Subcutaneous adipose tissue (tissue), 4 donors: ENCODE data around the gene MUSTN1. TPM values are rescaled to one million over a fixed set of nuclear protein-coding genes. Genes with fewer than 3 reads are reported as not detected.

ENCODE experiments used
- total RNA-seq, 4 donors: library from RNA; depleted of rRNA; stranded (reverse); fragments of >200 nt; gene quantifications; one replicate each; pipeline ENCODE4 v1.1.0, GENCODE V29; 2016
- TF ChIP-seq, protein P1 (sequence below): fragments of 450-650 bp; IDR thresholded peaks from one replicate; pipeline ENCODE4 v1.5.1; 2016; ENCODE audit warnings: low read depth, mild to moderate bottlenecking, control low read depth, antibody characterized with exemption, moderate library complexity

The MUSTN1 gene
- total RNA-seq, 4 donors from 2014 or later: 1.3 to 13.0 (median 6.8) TPM

GRCh38 chr3:52835766-52836470, 1.1 kb upstream of the MUSTN1 start:
- TF ChIP-seq, protein P1, sequence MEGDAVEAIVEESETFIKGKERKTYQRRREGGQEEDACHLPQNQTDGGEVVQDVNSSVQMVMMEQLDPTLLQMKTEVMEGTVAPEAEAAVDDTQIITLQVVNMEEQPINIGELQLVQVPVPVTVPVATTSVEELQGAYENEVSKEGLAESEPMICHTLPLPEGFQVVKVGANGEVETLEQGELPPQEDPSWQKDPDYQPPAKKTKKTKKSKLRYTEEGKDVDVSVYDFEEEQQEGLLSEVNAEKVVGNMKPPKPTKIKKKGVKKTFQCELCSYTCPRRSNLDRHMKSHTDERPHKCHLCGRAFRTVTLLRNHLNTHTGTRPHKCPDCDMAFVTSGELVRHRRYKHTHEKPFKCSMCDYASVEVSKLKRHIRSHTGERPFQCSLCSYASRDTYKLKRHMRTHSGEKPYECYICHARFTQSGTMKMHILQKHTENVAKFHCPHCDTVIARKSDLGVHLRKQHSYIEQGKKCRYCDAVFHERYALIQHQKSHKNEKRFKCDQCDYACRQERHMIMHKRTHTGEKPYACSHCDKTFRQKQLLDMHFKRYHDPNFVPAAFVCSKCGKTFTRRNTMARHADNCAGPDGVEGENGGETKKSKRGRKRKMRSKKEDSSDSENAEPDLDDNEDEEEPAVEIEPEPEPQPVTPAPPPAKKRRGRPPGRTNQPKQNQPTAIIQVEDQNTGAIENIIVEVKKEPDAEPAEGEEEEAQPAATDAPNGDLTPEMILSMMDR: no peak

DNA sequence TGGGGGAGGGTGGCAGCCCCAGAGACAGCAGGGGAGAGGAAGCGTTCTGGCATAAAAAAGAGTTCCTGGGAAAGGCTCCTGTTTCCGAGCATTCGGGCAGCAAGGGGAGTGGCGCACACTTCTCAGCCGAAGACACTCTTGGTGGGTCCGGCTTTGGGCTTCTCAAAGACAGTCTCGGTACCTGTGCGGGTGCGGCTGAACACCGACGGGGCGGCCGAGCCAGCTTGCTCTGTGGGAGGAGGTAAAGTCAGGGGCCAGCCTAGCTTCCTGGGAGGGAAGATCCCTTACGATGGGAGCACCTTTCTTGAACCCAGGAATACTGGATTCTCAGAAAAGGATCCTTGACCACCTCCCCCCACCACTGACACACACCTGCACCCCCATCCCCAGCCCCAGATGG, 1.6 kb downstream of the MUSTN1 start:
- TF ChIP-seq, protein P1: no peak

- TF ChIP-seq, protein P1: no peak
These were observed 3.1 kb downstream of the MUSTN1 start for GRCh38 chr3:52831500-52832301.

- TF ChIP-seq, protein P1: no peak
These were observed 4.1 kb downstream of the MUSTN1 start, which contains the start of gene ITIH4 for GRCh38 chr3:52830535-52831258. Gene ITIH4 (minus strand): TSS chr3:52830672. CDS start chr3:52830642, 30 bp downstream.

DNA sequence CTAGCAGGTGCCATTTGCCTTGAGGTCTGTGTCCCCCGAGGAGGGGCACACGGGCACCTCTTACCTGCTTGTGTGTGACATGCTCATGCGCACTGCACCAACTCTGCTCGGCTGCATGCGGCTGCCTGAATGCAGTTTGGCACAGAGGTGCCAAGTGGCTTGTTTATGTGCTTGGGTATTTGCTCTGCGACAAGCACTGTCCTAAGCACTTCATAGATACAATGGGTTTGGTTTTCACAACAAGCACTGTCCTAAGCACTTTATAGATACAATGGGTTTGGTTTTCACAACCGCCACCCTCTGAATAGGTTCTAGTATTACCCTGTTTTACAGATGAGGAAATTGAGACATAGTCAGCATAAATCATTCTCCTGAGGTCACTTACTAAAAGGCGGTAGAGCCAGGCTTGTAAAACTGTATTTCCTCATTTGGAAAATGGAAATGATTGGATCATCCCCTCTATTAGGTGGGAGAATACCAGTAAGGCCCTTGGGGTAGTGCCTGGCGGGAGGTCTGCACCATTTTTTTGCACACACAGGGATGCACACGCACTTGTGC, 4.8 kb downstream of the MUSTN1 start:
- TF ChIP-seq, protein P1: no peak

- TF ChIP-seq, protein P1: no peak
These were observed 5.3 kb downstream of the MUSTN1 start for GRCh38 chr3:52829482-52829881.
